ENCODE data around the gene BLM.
"Not testable (repeated sequence)": the region's sequence is repeated elsewhere in the genome, so short reads cannot be mapped to it uniquely, and the experiment has no call there.

BLM gene

GRCh38 chr15:90740545-90740944 is 23.4 kb downstream of the BLM start:
- DNase-seq, result not testable (repeated sequence)

- DNase-seq, result no peak
These were observed 24.9 kb downstream of the BLM start for GRCh38 chr15:90742087-90742486.

- no peak for DNase-seq
These were observed 26.3 kb downstream of the BLM start for GRCh38 chr15:90743407-90743806.

- DNase-seq, result no peak
These were observed 27.7 kb downstream of the BLM start for GRCh38 chr15:90744759-90745402.

GRCh38 chr15:90749754-90750153 is 32.6 kb downstream of the BLM start:
- no peak for DNase-seq

- DNase-seq, result no peak
These were observed 33.0 kb downstream of the BLM start for GRCh38 chr15:90750186-90750585.

GRCh38 chr15:90751300-90751825 is 34.2 kb downstream of the BLM start:
- no peak for DNase-seq

- DNase-seq, result no peak
These were observed 39.8 kb downstream of the BLM start for GRCh38 chr15:90756916-90757315.

- DNase-seq, result no peak
These were observed 40.3 kb downstream of the BLM start for GRCh38 chr15:90757461-90757860.

- DNase-seq, result no peak
These were observed 43.6 kb downstream of the BLM start for GRCh38 chr15:90760661-90761232.

- no peak for DNase-seq
These were observed 44.5 kb downstream of the BLM start for GRCh38 chr15:90761629-90762028.

- DNase-seq, result no peak
These were observed 45.0 kb downstream of the BLM start for GRCh38 chr15:90762109-90762508.

- no peak for DNase-seq
These were observed 46.4 kb downstream of the BLM start for GRCh38 chr15:90763366-90764099.

- no peak for DNase-seq
These were observed 48.4 kb downstream of the BLM start for GRCh38 chr15:90765531-90765930.

GRCh38 chr15:90765966-90766365 is 48.8 kb downstream of the BLM start:
- DNase-seq, result no peak

GRCh38 chr15:90769375-90769774 is 52.2 kb downstream of the BLM start:
- DNase-seq, result no peak

GRCh38 chr15:90773485-90773884 is 56.3 kb downstream of the BLM start:
- no peak for DNase-seq

GRCh38 chr15:90774731-90775514 is 57.8 kb downstream of the BLM start:
- no peak for DNase-seq

GRCh38 chr15:90780916-90781315 is 63.8 kb downstream of the BLM start:
- DNase-seq, result no peak

GRCh38 chr15:90782442-90782841 is 65.3 kb downstream of the BLM start:
- no peak for DNase-seq

GRCh38 chr15:90787881-90788280 is 70.7 kb downstream of the BLM start:
- no peak for DNase-seq

- no peak for DNase-seq
These were observed 72.3 kb downstream of the BLM start for GRCh38 chr15:90789462-90789861.

GRCh38 chr15:90790057-90790456 is 72.9 kb downstream of the BLM start:
- no peak for DNase-seq
